GM23338 (cell line): ENCODE data around the gene NAA25.

Experiments used
- CREB1 ChIP-seq: fragments of 250-450 bp; sonication (Bioruptor Pico); IDR thresholded peaks from 2 replicates; pipeline ENCODE4 v1.5.0; 2020; ENCODE audit warnings: low read depth, mild to moderate bottlenecking, moderate library complexity
- EZH2 ChIP-seq: fragments of 200-600 bp; sonication (generic); IDR thresholded peaks from one replicate; pipeline ENCODE4 v1.8.0; 2017; ENCODE audit warnings: antibody characterized with exemption, mild to moderate bottlenecking, low read depth; ENCODE audit not compliant: unreplicated experiment
- EZH2phosphoT487 ChIP-seq: fragments of 200-600 bp; sonication (generic); IDR thresholded peaks from one replicate; pipeline ENCODE4 v1.8.1; 2018; ENCODE audit warnings: antibody characterized with exemption; ENCODE audit not compliant: unreplicated experiment
- JUNB ChIP-seq: IDR thresholded peaks from one replicate; pipeline ENCODE4 v1.6.1; 2016; ENCODE audit warnings: antibody characterized with exemption; ENCODE audit not compliant: unreplicated experiment
- POLR2AphosphoS5 ChIP-seq: IDR thresholded peaks from 2 replicates; pipeline ENCODE4 v1.6.1; 2016; ENCODE audit warnings: antibody characterized with exemption, low read depth
- REST ChIP-seq: IDR thresholded peaks from one replicate; pipeline ENCODE4 v1.6.1; 2018; ENCODE audit warnings: antibody characterized with exemption; ENCODE audit not compliant: unreplicated experiment
- ZNF114 ChIP-seq: fragments of 250-450 bp; sonication (Bioruptor Pico); IDR thresholded peaks from 2 replicates; pipeline ENCODE4 v1.5.0; 2020; ENCODE audit warnings: mild to moderate bottlenecking, moderate library complexity
- ZNF331 ChIP-seq: fragments of 250-450 bp; sonication (Bioruptor Pico); IDR thresholded peaks from 2 replicates; pipeline ENCODE4 v1.5.0; 2020; ENCODE audit warnings: low read depth, mild to moderate bottlenecking, moderate library complexity
- TF ChIP-seq, protein P1 (sequence below), 2 experiments: fragments of 200-600 bp in 1 of 2; sonication (generic) in 1 of 2; conservative IDR thresholded peaks; 2 replicates each; pipeline versions ENCODE4 v1.5.1 to v1.6.1; 2016 to 2017; ENCODE audit warnings: antibody characterized with exemption in 2 of 2, low read depth in 2 of 2, mild to moderate bottlenecking in 2 of 2, moderate library complexity in 1 of 2
- TF ChIP-seq, protein P2 (sequence below): IDR thresholded peaks from 2 replicates; pipeline ENCODE4 v1.6.1; 2016; ENCODE audit warnings: antibody characterized with exemption
- TF ChIP-seq, protein P3 (sequence below): fragments of 250-450 bp; sonication (Bioruptor Pico); IDR thresholded peaks from 2 replicates; pipeline ENCODE4 v1.5.0; 2020; ENCODE audit warnings: mild to moderate bottlenecking, moderate library complexity

DNA sequence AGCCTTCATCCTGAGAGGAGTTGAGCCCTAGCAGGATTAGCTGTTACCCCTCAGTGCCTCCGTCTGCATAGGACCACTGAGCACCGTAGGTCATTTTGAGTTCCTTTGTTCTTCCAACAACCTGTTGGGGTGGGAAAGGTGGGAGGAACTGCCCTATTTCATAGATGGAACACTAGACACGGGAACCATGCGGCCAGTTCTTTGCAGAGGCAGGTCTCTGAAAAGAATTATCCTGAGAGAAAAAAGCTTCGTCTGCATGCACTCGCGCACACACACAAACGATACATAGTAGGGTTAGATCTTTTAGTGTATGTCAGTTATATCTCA is 45.3 kb upstream of the NAA25 start:
- TF ChIP-seq, protein P1, sequence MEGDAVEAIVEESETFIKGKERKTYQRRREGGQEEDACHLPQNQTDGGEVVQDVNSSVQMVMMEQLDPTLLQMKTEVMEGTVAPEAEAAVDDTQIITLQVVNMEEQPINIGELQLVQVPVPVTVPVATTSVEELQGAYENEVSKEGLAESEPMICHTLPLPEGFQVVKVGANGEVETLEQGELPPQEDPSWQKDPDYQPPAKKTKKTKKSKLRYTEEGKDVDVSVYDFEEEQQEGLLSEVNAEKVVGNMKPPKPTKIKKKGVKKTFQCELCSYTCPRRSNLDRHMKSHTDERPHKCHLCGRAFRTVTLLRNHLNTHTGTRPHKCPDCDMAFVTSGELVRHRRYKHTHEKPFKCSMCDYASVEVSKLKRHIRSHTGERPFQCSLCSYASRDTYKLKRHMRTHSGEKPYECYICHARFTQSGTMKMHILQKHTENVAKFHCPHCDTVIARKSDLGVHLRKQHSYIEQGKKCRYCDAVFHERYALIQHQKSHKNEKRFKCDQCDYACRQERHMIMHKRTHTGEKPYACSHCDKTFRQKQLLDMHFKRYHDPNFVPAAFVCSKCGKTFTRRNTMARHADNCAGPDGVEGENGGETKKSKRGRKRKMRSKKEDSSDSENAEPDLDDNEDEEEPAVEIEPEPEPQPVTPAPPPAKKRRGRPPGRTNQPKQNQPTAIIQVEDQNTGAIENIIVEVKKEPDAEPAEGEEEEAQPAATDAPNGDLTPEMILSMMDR (conservative IDR thresholded peaks at IDR 0.05; ENCODE audit: low read depth in 2 of 2) = no peak
- TF ChIP-seq POLR2AphosphoS5 = no peak
- TF ChIP-seq JUNB = no peak
- TF ChIP-seq EZH2 = no peak
- TF ChIP-seq REST = no peak
- TF ChIP-seq, protein P2, sequence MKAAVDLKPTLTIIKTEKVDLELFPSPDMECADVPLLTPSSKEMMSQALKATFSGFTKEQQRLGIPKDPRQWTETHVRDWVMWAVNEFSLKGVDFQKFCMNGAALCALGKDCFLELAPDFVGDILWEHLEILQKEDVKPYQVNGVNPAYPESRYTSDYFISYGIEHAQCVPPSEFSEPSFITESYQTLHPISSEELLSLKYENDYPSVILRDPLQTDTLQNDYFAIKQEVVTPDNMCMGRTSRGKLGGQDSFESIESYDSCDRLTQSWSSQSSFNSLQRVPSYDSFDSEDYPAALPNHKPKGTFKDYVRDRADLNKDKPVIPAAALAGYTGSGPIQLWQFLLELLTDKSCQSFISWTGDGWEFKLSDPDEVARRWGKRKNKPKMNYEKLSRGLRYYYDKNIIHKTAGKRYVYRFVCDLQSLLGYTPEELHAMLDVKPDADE = no peak
- TF ChIP-seq ZNF331 (CRISPR knock-in tag) = no peak
- no peak for TF ChIP-seq CREB1 (CRISPR knock-in tag)
- TF ChIP-seq ZNF114 (CRISPR knock-in tag) = no peak
- no peak for TF ChIP-seq EZH2phosphoT487
- TF ChIP-seq, protein P3, sequence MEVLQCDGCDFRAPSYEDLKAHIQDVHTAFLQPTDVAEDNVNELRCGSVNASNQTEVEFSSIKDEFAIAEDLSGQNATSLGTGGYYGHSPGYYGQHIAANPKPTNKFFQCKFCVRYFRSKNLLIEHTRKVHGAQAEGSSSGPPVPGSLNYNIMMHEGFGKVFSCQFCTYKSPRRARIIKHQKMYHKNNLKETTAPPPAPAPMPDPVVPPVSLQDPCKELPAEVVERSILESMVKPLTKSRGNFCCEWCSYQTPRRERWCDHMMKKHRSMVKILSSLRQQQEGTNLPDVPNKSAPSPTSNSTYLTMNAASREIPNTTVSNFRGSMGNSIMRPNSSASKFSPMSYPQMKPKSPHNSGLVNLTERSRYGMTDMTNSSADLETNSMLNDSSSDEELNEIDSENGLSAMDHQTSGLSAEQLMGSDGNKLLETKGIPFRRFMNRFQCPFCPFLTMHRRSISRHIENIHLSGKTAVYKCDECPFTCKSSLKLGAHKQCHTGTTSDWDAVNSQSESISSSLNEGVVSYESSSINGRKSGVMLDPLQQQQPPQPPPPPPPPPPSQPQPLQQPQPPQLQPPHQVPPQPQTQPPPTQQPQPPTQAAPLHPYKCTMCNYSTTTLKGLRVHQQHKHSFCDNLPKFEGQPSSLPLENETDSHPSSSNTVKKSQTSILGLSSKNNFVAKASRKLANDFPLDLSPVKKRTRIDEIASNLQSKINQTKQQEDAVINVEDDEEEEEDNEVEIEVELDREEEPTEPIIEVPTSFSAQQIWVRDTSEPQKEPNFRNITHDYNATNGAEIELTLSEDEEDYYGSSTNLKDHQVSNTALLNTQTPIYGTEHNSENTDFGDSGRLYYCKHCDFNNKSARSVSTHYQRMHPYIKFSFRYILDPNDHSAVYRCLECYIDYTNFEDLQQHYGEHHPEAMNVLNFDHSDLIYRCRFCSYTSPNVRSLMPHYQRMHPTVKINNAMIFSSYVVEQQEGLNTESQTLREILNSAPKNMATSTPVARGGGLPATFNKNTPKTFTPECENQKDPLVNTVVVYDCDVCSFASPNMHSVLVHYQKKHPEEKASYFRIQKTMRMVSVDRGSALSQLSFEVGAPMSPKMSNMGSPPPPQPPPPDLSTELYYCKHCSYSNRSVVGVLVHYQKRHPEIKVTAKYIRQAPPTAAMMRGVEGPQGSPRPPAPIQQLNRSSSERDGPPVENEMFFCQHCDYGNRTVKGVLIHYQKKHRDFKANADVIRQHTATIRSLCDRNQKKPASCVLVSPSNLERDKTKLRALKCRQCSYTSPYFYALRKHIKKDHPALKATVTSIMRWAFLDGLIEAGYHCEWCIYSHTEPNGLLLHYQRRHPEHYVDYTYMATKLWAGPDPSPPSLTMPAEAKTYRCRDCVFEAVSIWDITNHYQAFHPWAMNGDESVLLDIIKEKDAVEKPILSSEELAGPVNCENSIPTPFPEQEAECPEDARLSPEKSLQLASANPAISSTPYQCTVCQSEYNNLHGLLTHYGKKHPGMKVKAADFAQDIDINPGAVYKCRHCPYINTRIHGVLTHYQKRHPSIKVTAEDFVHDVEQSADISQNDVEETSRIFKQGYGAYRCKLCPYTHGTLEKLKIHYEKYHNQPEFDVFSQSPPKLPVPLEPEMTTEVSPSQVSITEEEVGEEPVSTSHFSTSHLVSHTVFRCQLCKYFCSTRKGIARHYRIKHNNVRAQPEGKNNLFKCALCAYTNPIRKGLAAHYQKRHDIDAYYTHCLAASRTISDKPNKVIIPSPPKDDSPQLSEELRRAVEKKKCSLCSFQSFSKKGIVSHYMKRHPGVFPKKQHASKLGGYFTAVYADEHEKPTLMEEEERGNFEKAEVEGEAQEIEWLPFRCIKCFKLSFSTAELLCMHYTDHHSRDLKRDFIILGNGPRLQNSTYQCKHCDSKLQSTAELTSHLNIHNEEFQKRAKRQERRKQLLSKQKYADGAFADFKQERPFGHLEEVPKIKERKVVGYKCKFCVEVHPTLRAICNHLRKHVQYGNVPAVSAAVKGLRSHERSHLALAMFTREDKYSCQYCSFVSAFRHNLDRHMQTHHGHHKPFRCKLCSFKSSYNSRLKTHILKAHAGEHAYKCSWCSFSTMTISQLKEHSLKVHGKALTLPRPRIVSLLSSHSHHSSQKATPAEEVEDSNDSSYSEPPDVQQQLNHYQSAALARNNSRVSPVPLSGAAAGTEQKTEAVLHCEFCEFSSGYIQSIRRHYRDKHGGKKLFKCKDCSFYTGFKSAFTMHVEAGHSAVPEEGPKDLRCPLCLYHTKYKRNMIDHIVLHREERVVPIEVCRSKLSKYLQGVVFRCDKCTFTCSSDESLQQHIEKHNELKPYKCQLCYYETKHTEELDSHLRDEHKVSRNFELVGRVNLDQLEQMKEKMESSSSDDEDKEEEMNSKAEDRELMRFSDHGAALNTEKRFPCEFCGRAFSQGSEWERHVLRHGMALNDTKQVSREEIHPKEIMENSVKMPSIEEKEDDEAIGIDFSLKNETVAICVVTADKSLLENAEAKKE = no peak
